HepG2 (cell line): ENCODE results near the gene RNASE13. TPM values are rescaled to one million over a fixed set of nuclear protein-coding genes. Genes with fewer than 3 reads are reported as not detected.

Source experiments
- ATM ChIP-seq: fragments of 450-650 bp; IDR thresholded peaks from 2 replicates; pipeline ENCODE4 v1.7.1; 2017; ENCODE audit warnings: mild to moderate bottlenecking, borderline replicate concordance
- ETV5 ChIP-seq: IDR thresholded peaks from 2 replicates; pipeline ENCODE4 v1.6.1; 2018; ENCODE audit warnings: missing biosample characterization, missing genetic modification reagents, inconsistent platforms, borderline replicate concordance
- FOXP1 ChIP-seq, 2 experiments: fragments of 450-650 bp in 1 of 2; IDR thresholded peaks; 2 replicates each; pipeline ENCODE4 v1.6.1; 2017 to 2018; ENCODE audit warnings: antibody characterized with exemption in 1 of 2
- HNF4G ChIP-seq, 2 experiments: sonication (generic) in 1 of 2; formaldehyde crosslinking in 1 of 2; IDR thresholded peaks; 2 replicates each; pipeline versions ENCODE4 v1.4.0 to v1.6.1; 2011 to 2020; ENCODE audit warnings: borderline replicate concordance in 2 of 2, low read depth in 2 of 2, mild to moderate bottlenecking in 2 of 2, low read length in 1 of 2, missing genetic modification reagents in 1 of 2, moderate library complexity in 1 of 2
- RXRB ChIP-seq: IDR thresholded peaks from 2 replicates; pipeline ENCODE4 v1.6.1; 2016; ENCODE audit warnings: borderline replicate concordance, missing genetic modification reagents, missing compliant biosample characterization
- SMAD9 ChIP-seq: sonication (generic); formaldehyde crosslinking; IDR thresholded peaks from 2 replicates; pipeline ENCODE4 v1.5.1; 2020; ENCODE audit warnings: mild to moderate bottlenecking, missing genetic modification reagents
- SSRP1 ChIP-seq: IDR thresholded peaks from 2 replicates; pipeline ENCODE4 v1.6.1; 2016; ENCODE audit warnings: control low read depth
- U2AF2 ChIP-seq: fragments of 200-400 bp; formaldehyde crosslinking; IDR thresholded peaks from 2 replicates; pipeline ENCODE4 v1.6.1; 2017; ENCODE audit warnings: low read depth, mild to moderate bottlenecking, low read length
- ZFX ChIP-seq: sonication (generic); formaldehyde crosslinking; IDR thresholded peaks from 2 replicates; pipeline ENCODE4 v1.4.0; 2020; ENCODE audit warnings: mild to moderate bottlenecking, low read depth, missing genetic modification reagents, moderate library complexity
- ZMYM3 ChIP-seq: sonication (generic); formaldehyde crosslinking; IDR thresholded peaks from 2 replicates; pipeline ENCODE4 v1.5.1; 2020; ENCODE audit warnings: mild to moderate bottlenecking, missing genetic modification reagents
- ZMYM4 ChIP-seq: sonication (generic); formaldehyde crosslinking; IDR thresholded peaks from 2 replicates; pipeline ENCODE4 v1.8.1; 2023; ENCODE audit warnings: mild to moderate bottlenecking, missing genetic modification reagents
- ZNF263 ChIP-seq: sonication (generic); formaldehyde crosslinking; IDR thresholded peaks from 2 replicates; pipeline ENCODE4 v1.4.0; 2020; ENCODE audit warnings: missing genetic modification reagents
- ZNF451 ChIP-seq: sonication (generic); formaldehyde crosslinking; IDR thresholded peaks from 2 replicates; pipeline ENCODE4 v1.5.0; 2020; ENCODE audit warnings: mild to moderate bottlenecking, missing genetic modification reagents
- ZNF772 ChIP-seq: sonication (generic); formaldehyde crosslinking; IDR thresholded peaks from 2 replicates; pipeline ENCODE4 v1.5.0; 2020; ENCODE audit warnings: mild to moderate bottlenecking, missing genetic modification reagents
- polyA plus RNA-seq, 8 experiments: library from polyadenylated mRNA; depleted of rRNA in 3 of 8; stranded (reverse) in 7 of 8; unstranded in 1 of 8; fragments of >200 nt; fragmentation: Illumina TruSeq in 4 of 8; extraction: Trizol in 4 of 8; gene quantifications; 2 replicates each; pipeline versions ENCODE4 v1.2.1 to v1.2.3, GENCODE V29; 2011 to 2016; ENCODE audit warnings: low read depth in 4 of 8, missing spikeins in 1 of 8, mixed read lengths in 1 of 8; ENCODE audit not compliant: insufficient read depth in 1 of 8
- total RNA-seq, 5 experiments: library from RNA; depleted of rRNA; stranded (reverse); fragments of >200 nt; fragmentation: Illumina TruSeq; extraction: Trizol; gene quantifications; 2 replicates each; pipeline ENCODE4 v1.2.3, GENCODE V29; 2016; ENCODE audit warnings: low read depth in 1 of 5
- TF ChIP-seq, protein P1 (sequence below): sonication (generic); formaldehyde crosslinking; IDR thresholded peaks from 2 replicates; pipeline ENCODE4 v1.4.0; 2020; ENCODE audit warnings: missing genetic modification reagents, borderline replicate concordance
- TF ChIP-seq, protein P2 (sequence below): sonication (generic); formaldehyde crosslinking; IDR thresholded peaks from 2 replicates; pipeline ENCODE4 v1.4.0; 2020; ENCODE audit warnings: missing genetic modification reagents
- TF ChIP-seq, protein P3 (sequence below): sonication (generic); formaldehyde crosslinking; IDR thresholded peaks from 2 replicates; pipeline ENCODE4 v1.4.0; 2020; ENCODE audit warnings: mild to moderate bottlenecking, missing genetic modification reagents
- TF ChIP-seq, protein P4 (sequence below): sonication (generic); formaldehyde crosslinking; IDR thresholded peaks from 2 replicates; pipeline ENCODE4 v1.4.0; 2020; ENCODE audit warnings: mild to moderate bottlenecking, missing genetic modification reagents
- TF ChIP-seq, protein P5 (sequence below): sonication (generic); formaldehyde crosslinking; IDR thresholded peaks from 2 replicates; pipeline ENCODE4 v1.4.0; 2020; ENCODE audit warnings: missing genetic modification reagents, borderline replicate concordance

RNASE13 gene
- total and polyA plus RNA-seq, 2 of the 13 experiments (the other 11 are each of a cell fraction or from before 2014, with no cell fraction given), result 1.0 TPM; not detected in 1

DNA sequence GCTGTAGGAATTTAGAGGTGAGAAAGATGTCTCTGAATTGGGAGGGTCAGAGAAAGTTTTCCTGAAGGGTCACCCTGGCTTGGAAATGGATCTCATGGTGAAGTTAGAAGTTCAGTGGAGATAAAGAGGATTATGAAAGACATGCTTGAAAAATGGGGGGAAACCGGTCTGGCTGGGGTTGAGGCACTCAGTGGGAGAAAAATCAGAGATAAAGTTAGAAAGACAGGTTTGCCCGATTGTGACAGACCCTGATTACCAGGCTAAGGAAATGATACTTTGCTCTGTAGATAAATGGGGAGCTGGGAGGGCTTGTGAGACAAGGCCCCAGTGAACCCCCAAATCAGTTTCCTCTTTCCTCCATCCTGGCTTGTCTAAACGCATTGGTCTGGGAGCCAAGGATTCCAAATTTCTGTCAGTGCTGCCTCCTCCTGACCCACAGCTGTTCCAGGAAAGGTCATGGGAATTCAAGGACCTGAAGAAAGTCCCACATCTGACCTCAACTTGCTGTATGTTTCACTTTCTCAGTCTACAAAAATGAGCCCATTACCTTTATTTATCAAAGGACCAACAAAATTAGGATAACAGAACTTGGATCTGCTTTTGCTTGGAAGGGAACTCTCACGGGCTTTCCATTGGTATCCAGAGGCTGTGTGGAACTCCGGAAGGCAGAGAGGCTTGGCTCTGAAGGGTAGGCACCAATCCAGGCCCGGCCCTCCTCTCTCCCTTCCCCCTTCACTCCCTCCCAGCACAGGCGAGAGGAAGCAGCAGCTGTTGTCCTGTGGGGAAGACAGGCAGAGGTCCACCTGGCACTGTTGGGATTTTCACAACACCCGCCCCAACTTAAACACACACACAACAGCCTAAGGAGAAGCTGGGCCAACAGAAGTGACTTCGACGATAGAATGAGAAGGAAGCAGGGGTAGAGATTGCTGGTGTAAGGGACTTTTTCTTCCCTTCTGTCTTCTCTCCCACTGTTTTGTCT is 4.1 kb upstream of the RNASE13 start (continued):
- TF ChIP-seq, protein P1, sequence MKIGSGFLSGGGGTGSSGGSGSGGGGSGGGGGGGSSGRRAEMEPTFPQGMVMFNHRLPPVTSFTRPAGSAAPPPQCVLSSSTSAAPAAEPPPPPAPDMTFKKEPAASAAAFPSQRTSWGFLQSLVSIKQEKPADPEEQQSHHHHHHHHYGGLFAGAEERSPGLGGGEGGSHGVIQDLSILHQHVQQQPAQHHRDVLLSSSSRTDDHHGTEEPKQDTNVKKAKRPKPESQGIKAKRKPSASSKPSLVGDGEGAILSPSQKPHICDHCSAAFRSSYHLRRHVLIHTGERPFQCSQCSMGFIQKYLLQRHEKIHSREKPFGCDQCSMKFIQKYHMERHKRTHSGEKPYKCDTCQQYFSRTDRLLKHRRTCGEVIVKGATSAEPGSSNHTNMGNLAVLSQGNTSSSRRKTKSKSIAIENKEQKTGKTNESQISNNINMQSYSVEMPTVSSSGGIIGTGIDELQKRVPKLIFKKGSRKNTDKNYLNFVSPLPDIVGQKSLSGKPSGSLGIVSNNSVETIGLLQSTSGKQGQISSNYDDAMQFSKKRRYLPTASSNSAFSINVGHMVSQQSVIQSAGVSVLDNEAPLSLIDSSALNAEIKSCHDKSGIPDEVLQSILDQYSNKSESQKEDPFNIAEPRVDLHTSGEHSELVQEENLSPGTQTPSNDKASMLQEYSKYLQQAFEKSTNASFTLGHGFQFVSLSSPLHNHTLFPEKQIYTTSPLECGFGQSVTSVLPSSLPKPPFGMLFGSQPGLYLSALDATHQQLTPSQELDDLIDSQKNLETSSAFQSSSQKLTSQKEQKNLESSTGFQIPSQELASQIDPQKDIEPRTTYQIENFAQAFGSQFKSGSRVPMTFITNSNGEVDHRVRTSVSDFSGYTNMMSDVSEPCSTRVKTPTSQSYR (CRISPR knock-in tag), result peak; percentile 89
- TF ChIP-seq, protein P2, sequence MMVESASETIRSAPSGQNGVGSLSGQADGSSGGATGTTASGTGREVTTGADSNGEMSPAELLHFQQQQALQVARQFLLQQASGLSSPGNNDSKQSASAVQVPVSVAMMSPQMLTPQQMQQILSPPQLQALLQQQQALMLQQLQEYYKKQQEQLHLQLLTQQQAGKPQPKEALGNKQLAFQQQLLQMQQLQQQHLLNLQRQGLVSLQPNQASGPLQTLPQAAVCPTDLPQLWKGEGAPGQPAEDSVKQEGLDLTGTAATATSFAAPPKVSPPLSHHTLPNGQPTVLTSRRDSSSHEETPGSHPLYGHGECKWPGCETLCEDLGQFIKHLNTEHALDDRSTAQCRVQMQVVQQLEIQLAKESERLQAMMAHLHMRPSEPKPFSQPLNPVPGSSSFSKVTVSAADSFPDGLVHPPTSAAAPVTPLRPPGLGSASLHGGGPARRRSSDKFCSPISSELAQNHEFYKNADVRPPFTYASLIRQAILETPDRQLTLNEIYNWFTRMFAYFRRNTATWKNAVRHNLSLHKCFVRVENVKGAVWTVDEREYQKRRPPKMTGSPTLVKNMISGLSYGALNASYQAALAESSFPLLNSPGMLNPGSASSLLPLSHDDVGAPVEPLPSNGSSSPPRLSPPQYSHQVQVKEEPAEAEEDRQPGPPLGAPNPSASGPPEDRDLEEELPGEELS (CRISPR knock-in tag), result peak; percentile 60; the same call in 1 of the 2 replicates
- TF ChIP-seq SSRP1 (CRISPR knock-in tag), result no peak
- TF ChIP-seq ZMYM3 (CRISPR knock-in tag), result 0 out of 2 replicates have a peak, but pooled peaks have one; percentile 45
- TF ChIP-seq ZMYM4, result peak; percentile 24; the same call in 1 of the 2 replicates
- no peak for TF ChIP-seq HNF4G (IDR thresholded peaks at IDR 0.05; ENCODE audit: borderline replicate concordance, low read depth, low read length)
- no peak for TF ChIP-seq HNF4G (CRISPR knock-in tag; IDR thresholded peaks at IDR 0.05; ENCODE audit: borderline replicate concordance, low read depth)
- TF ChIP-seq ZNF451, result no peak; the same call in 1 of the 2 replicates
- TF ChIP-seq ATM, result no peak
- no peak for TF ChIP-seq U2AF2
- TF ChIP-seq SMAD9 (CRISPR knock-in tag), result no peak
- TF ChIP-seq RXRB (CRISPR knock-in tag), result peak; percentile 38; the same call in 1 of the 2 replicates
- TF ChIP-seq, protein P3, sequence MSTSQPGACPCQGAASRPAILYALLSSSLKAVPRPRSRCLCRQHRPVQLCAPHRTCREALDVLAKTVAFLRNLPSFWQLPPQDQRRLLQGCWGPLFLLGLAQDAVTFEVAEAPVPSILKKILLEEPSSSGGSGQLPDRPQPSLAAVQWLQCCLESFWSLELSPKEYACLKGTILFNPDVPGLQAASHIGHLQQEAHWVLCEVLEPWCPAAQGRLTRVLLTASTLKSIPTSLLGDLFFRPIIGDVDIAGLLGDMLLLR (CRISPR knock-in tag), result peak; percentile 44; the same call in 1 of the 2 replicates
- TF ChIP-seq, protein P4, sequence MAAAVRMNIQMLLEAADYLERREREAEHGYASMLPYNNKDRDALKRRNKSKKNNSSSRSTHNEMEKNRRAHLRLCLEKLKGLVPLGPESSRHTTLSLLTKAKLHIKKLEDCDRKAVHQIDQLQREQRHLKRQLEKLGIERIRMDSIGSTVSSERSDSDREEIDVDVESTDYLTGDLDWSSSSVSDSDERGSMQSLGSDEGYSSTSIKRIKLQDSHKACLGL (CRISPR knock-in tag), result 0 out of 2 replicates have a peak, but pooled peaks have one; percentile 33
- TF ChIP-seq, protein P5, sequence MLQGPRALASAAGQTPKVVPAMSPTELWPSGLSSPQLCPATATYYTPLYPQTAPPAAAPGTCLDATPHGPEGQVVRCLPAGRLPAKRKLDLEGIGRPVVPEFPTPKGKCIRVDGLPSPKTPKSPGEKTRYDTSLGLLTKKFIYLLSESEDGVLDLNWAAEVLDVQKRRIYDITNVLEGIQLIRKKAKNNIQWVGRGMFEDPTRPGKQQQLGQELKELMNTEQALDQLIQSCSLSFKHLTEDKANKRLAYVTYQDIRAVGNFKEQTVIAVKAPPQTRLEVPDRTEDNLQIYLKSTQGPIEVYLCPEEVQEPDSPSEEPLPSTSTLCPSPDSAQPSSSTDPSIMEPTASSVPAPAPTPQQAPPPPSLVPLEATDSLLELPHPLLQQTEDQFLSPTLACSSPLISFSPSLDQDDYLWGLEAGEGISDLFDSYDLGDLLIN (CRISPR knock-in tag), result no peak
- TF ChIP-seq ETV5 (CRISPR knock-in tag), result peak; percentile 52; the same call in 1 of the 2 replicates
- TF ChIP-seq FOXP1 (IDR thresholded peaks at IDR 0.05), result no peak
- TF ChIP-seq FOXP1 (CRISPR knock-in tag; IDR thresholded peaks at IDR 0.05), result 0 out of 2 replicates have a peak, but pooled peaks have one; percentile 55
- no peak for TF ChIP-seq ZNF263 (CRISPR knock-in tag)
- TF ChIP-seq ZNF772, result 0 out of 2 replicates have a peak, but pooled peaks have one; percentile 29
- TF ChIP-seq ZFX, result peak; percentile 76
